IMR-90 (cell line): Measurements from ENCODE around the gene ESR2. TPM values are rescaled to one million over a fixed set of nuclear protein-coding genes. Genes with fewer than 3 reads are reported as not detected.
A peak's percentile ranks its signal among the peaks of the same experiment; 100 is the strongest.

Experiments used
- ATAC-seq: fragments of 200-7000 bp; cut with Tn5 transposase; 2 replicates; pipeline ENCODE4 v1.9.1; 2020; ENCODE audit warnings: low read depth, mild to moderate bottlenecking, moderate library complexity
- BruUV-seq: library from RNA; stranded (reverse); fragments of 400-500 nt; replicated peaks from 2 replicates; lab custom pipeline; 2021; lab: Mats Ljungman, UMichigan
- CTCF ChIA-PET: fragments of 300-600 bp; formaldehyde crosslinking; extraction: SDS; loops from one replicate; lab custom pipeline; 2021; ENCODE audit warnings: antibody characterized with exemption; lab: Yijun Ruan, JAX
- POLR2A ChIA-PET: fragments of 300-600 bp; sonication (Branson Sonifier 250); formaldehyde crosslinking; loops from one replicate; lab custom pipeline; 2022; ENCODE audit warnings: antibody characterized with exemption; ENCODE audit not compliant: unreplicated experiment; lab: Charles Lee
- DNase-seq: peaks from one replicate; pipeline ENCODE4 v3.0.0; 2013
- H2AFZ ChIP-seq: replicated peaks from 2 replicates; pipeline ENCODE3; 2013; ENCODE audit warnings: low read length, mild to moderate bottlenecking; ENCODE audit not compliant: poor library complexity
- H2AK5ac ChIP-seq: 2 replicates; pipeline ENCODE4 v1.6.1; 2013; ENCODE audit warnings: low read depth, low read length, inconsistent platforms
- H2AK9ac ChIP-seq: replicated peaks from 2 replicates; pipeline ENCODE3; 2013; ENCODE audit warnings: mild to moderate bottlenecking, low read depth, low read length, moderate library complexity; ENCODE audit not compliant: poor library complexity
- H2BK120ac ChIP-seq: 2 replicates; pipeline ENCODE4 v1.6.1; 2013; ENCODE audit warnings: low read depth, low read length, inconsistent platforms
- H2BK15ac ChIP-seq: 3 replicates; pipeline ENCODE4 v1.6.1; 2013; ENCODE audit warnings: low read depth, low read length, inconsistent platforms
- H2BK20ac ChIP-seq: 2 replicates; pipeline ENCODE4 v1.6.1; 2013; ENCODE audit warnings: low read depth, mild to moderate bottlenecking, inconsistent platforms, low read length, moderate library complexity
- H2BK5ac ChIP-seq: 2 replicates; pipeline ENCODE4 v1.6.1; 2013; ENCODE audit warnings: mild to moderate bottlenecking, low read depth, low read length, inconsistent platforms; ENCODE audit not compliant: poor library complexity, severe bottlenecking
- H3K14ac ChIP-seq: replicated peaks from 2 replicates; pipeline ENCODE4 v1.6.1; 2013; ENCODE audit warnings: low read depth, low read length, inconsistent platforms
- H3K18ac ChIP-seq: 2 replicates; pipeline ENCODE4 v1.6.1; 2013; ENCODE audit warnings: low read depth, low read length, control low read depth
- H3K23ac ChIP-seq: 2 replicates; pipeline ENCODE4 v1.6.1; 2013; ENCODE audit warnings: low read depth, low read length, inconsistent platforms
- H3K27ac ChIP-seq: 2 replicates; pipeline ENCODE4 v1.5.1; 2013; ENCODE audit warnings: mild to moderate bottlenecking, control low read depth, low read length; ENCODE audit not compliant: insufficient read depth
- H3K27me3 ChIP-seq: 2 replicates; pipeline ENCODE4 v1.6.1; 2013; ENCODE audit warnings: low read length; ENCODE audit not compliant: control insufficient read depth, insufficient read depth
- H3K36me3 ChIP-seq: 2 replicates; pipeline ENCODE4 v1.6.1; 2013; ENCODE audit warnings: low read length, mixed read lengths; ENCODE audit not compliant: control insufficient read depth, insufficient read depth
- H3K4ac ChIP-seq: 2 replicates; pipeline ENCODE4 v1.6.1; 2013; ENCODE audit warnings: low read depth, low read length, inconsistent platforms
- H3K4me1 ChIP-seq: 2 replicates; pipeline ENCODE4 v1.6.1; 2013; ENCODE audit warnings: low read length, mixed read lengths; ENCODE audit not compliant: control insufficient read depth, insufficient read depth
- H3K4me2 ChIP-seq: 2 replicates; pipeline ENCODE4 v1.6.1; 2013; ENCODE audit warnings: low read depth, mild to moderate bottlenecking, control low read depth, low read length, moderate library complexity
- H3K4me3 ChIP-seq: 2 replicates; pipeline ENCODE4 v1.5.1; 2013; ENCODE audit warnings: low read depth, mild to moderate bottlenecking, control low read depth, low read length, moderate library complexity; ENCODE audit not compliant: insufficient read depth
- H3K56ac ChIP-seq: 2 replicates; pipeline ENCODE4 v1.6.1; 2013; ENCODE audit warnings: low read length, inconsistent platforms; ENCODE audit not compliant: insufficient read depth; ENCODE audit errors: extremely low read depth
- H3K79me1 ChIP-seq, 2 experiments: 2 replicates each; pipeline ENCODE4 v1.6.1; 2013; ENCODE audit warnings: low read length in 2 of 2, inconsistent platforms in 1 of 2, low read depth in 1 of 2
- H3K9ac ChIP-seq: 2 replicates; pipeline ENCODE4 v1.6.1; 2013; ENCODE audit warnings: low read depth, low read length, control low read depth
- H3K9me1 ChIP-seq: 2 replicates; pipeline ENCODE4 v1.6.1; 2013; ENCODE audit warnings: low read length, inconsistent platforms; ENCODE audit not compliant: insufficient read depth
- H3K9me3 ChIP-seq: 2 replicates; pipeline ENCODE4 v1.6.1; 2013; ENCODE audit warnings: low read length; ENCODE audit not compliant: control insufficient read depth, insufficient read depth
- H4K20me1 ChIP-seq: 2 replicates; pipeline ENCODE4 v1.6.1; 2013; ENCODE audit warnings: low read length, inconsistent platforms; ENCODE audit not compliant: insufficient read depth
- H4K5ac ChIP-seq: 2 replicates; pipeline ENCODE4 v1.6.1; 2013; ENCODE audit warnings: mild to moderate bottlenecking, low read depth, low read length, control low read depth
- H4K8ac ChIP-seq, 2 experiments: 2 replicates each; pipeline ENCODE4 v1.6.1; 2013; ENCODE audit warnings: low read depth in 2 of 2, low read length in 2 of 2, control low read depth in 1 of 2, inconsistent platforms in 1 of 2
- H4K91ac ChIP-seq: 2 replicates; pipeline ENCODE4 v1.6.1; 2013; ENCODE audit warnings: low read depth, low read length, inconsistent platforms; ENCODE audit not compliant: insufficient read depth
- CEBPB ChIP-seq: IDR thresholded peaks from 2 replicates; pipeline ENCODE4 v1.6.1; 2012; ENCODE audit warnings: low read depth, low read length, improper control_type of control experiment
- CHD1 ChIP-seq: IDR thresholded peaks from 2 replicates; pipeline ENCODE4 v1.6.1; 2012; ENCODE audit warnings: low read depth, low read length, improper control_type of control experiment
- FOS ChIP-seq: fragments of 150-350 bp; IDR thresholded peaks from 2 replicates; pipeline ENCODE4 v1.6.1; 2016; ENCODE audit warnings: low read depth, low read length
- MAFK ChIP-seq: IDR thresholded peaks from 2 replicates; pipeline ENCODE4 v1.6.1; 2012; ENCODE audit warnings: low read depth, low read length, improper control_type of control experiment
- MAZ ChIP-seq: IDR thresholded peaks from 2 replicates; pipeline ENCODE4 v1.6.1; 2012; ENCODE audit warnings: low read depth, mild to moderate bottlenecking, low read length, improper control_type of control experiment, moderate library complexity, borderline replicate concordance
- MXI1 ChIP-seq: IDR thresholded peaks from 2 replicates; pipeline ENCODE4 v1.6.1; 2012; ENCODE audit warnings: low read depth, mild to moderate bottlenecking, low read length, moderate library complexity, borderline replicate concordance
- NFE2L2 ChIP-seq: fragments of 150-350 bp; IDR thresholded peaks from 2 replicates; pipeline ENCODE4 v1.6.1; 2016; ENCODE audit warnings: low read depth, mild to moderate bottlenecking, low read length
- POLR2A ChIP-seq: IDR thresholded peaks from 2 replicates; pipeline ENCODE4 v1.6.1; 2012; ENCODE audit warnings: mild to moderate bottlenecking, low read depth, low read length
- RAD21 ChIP-seq: IDR thresholded peaks from 2 replicates; pipeline ENCODE4 v1.6.1; 2012; ENCODE audit warnings: low read length, improper control_type of control experiment
- RCOR1 ChIP-seq: IDR thresholded peaks from 2 replicates; pipeline ENCODE4 v1.6.1; 2012; ENCODE audit warnings: mild to moderate bottlenecking, low read length, improper control_type of control experiment; ENCODE audit not compliant: insufficient replicate concordance
- RFX5 ChIP-seq: IDR thresholded peaks from 2 replicates; pipeline ENCODE4 v1.8.0; 2012; ENCODE audit warnings: low read depth, mild to moderate bottlenecking, low read length, moderate library complexity
- SMC3 ChIP-seq: fragments of 150-350 bp; IDR thresholded peaks from 2 replicates; pipeline ENCODE4 v1.6.1; 2016; ENCODE audit warnings: low read depth, mild to moderate bottlenecking, antibody characterized with exemption, low read length, moderate library complexity
- USF2 ChIP-seq: fragments of 150-350 bp; IDR thresholded peaks from 2 replicates; pipeline ENCODE4 v1.6.1; 2017; ENCODE audit warnings: mild to moderate bottlenecking, antibody characterized with exemption, low read length, low read depth
- WGBS, 2 experiments: methylation state at CpG; one replicate each; pipeline versions ENCODE4 v1.1.5 to v1.1.7; 2013; ENCODE audit warnings: missing lambda C conversion rate in 2 of 2; ENCODE audit not compliant: insufficient read length in 1 of 2; ENCODE audit errors: extremely low coverage in 2 of 2; 5-methylcytosine and 5-hydroxymethylcytosine counted together
- dilution Hi-C: fragments of 300-500 bp; cut with HindIII; formaldehyde crosslinking; loops from one replicate; pipeline ENCODE4 v1.14.3; 2018; ENCODE audit warnings: low sequenced_read_pairs; ENCODE audit not compliant: unreplicated experiment
- in situ Hi-C: fragments of 300-500 bp; cut with MboI; formaldehyde crosslinking; loops from 3 replicates; pipeline ENCODE4 v1.14.3; 2019; ENCODE audit warnings: low sequenced_read_pairs, inconsistent platforms, mixed read lengths
- intact Hi-C: fragments of 100-400 bp; cut with micrococcal nuclease; formaldehyde crosslinking; loops from 2 replicates; pipeline ENCODE4 v1.10.0; 2022
- polyA plus RNA-seq, 3 experiments: library from polyadenylated mRNA; depleted of rRNA; stranded (reverse); fragments of >200 nt; gene quantifications; 2 replicates each; pipeline ENCODE4 v1.2.3, GENCODE V29; 2012; ENCODE audit warnings: low replicate concordance in 1 of 3
- total RNA-seq: library from RNA; depleted of rRNA; stranded (reverse); fragments of >200 nt; gene quantifications from 2 replicates; pipeline ENCODE4 v1.2.3, GENCODE V29; 2012
- TF ChIP-seq, protein P1 (sequence below): conservative IDR thresholded peaks from 2 replicates; pipeline ENCODE4 v1.5.1; 2012; ENCODE audit warnings: mild to moderate bottlenecking, low read depth, low read length, improper control_type of control experiment
- TF ChIP-seq, protein P2 (sequence below): fragments of 150-350 bp; IDR thresholded peaks from 2 replicates; pipeline ENCODE4 v1.6.1; 2016; ENCODE audit warnings: low read depth, mild to moderate bottlenecking, low read length, moderate library complexity, borderline replicate concordance

Gene ESR2
- total and polyA plus RNA-seq, 2 of the 4 experiments (the other 2 are of a cell fraction): under 0.01 to 0.03 TPM

GRCh38 chr14:64253672-64254071 lies 40.5 kb downstream of the ESR2 start:
- peak overlapping the region; percentile 74 for H2BK120ac ChIP-seq
- no peaks in the 10 kb centered on the region for H3K9me3 ChIP-seq
- no peak overlapping the region for H3K9ac ChIP-seq
- no peak overlapping the region; the same call in 1 of the 2 replicates for H3K18ac ChIP-seq
- BruUV-seq: no TSS peak
- H3K4me3 ChIP-seq: no peak overlapping the region
- H2AK5ac ChIP-seq: peak overlapping the region; percentile 23; the same call in 1 of the 2 replicates
- peak overlapping the region; percentile 57 for H2BK5ac ChIP-seq
- ChIA-PET CTCF (interaction anchor here (0.5 to 0.8 kb wide), 2 partner anchors 56 to 207 kb away, joined by 3 read pairs; no protein-coding TSS in a partner anchor), POLR2A (no interaction called here)
- no peak overlapping the region for H2AK9ac ChIP-seq
- no peaks in the 10 kb centered on the region for H3K27me3 ChIP-seq
- H4K91ac ChIP-seq: peak overlapping the region; percentile 26; the same call in 1 of the 2 replicates
- ATAC-seq: peak; percentile 81
- peaks cover 3% of the 10 kb centered on the region; the same call in 1 of the 2 replicates for H3K4me1 ChIP-seq
- H3K9me1 ChIP-seq: peaks cover 3% of the 10 kb centered on the region; the same call in 1 of the 2 replicates
- peak; percentile 92 for DNase-seq
- 0 out of 3 replicates have a peak overlapping the region, but pooled peaks have one; percentile 64 for H2BK15ac ChIP-seq
- peak overlapping the region; percentile 79; the same call in 1 of the 2 replicates for H2BK20ac ChIP-seq
- peak overlapping the region; percentile 86; the same call in 1 of the 2 replicates for H3K4ac ChIP-seq
- intact Hi-C loops (no loop called here), dilution Hi-C loops (no loop called here), in situ Hi-C loops (no loop called here)
- H4K20me1 ChIP-seq: no peaks in the 10 kb centered on the region
- peak overlapping the region; percentile 77; the same call in 1 of the 2 replicates for H3K4me2 ChIP-seq
- H3K79me1 ChIP-seq: no peaks in the 10 kb centered on the region
- H4K5ac ChIP-seq: no peak overlapping the region
- peak overlapping the region in 1 of 2 experiments; percentile 62; a peak in 2 of 4 replicates for H4K8ac ChIP-seq
- H3K23ac ChIP-seq: no peak overlapping the region
- H3K56ac ChIP-seq: peak overlapping the region; percentile 57; the same call in 1 of the 2 replicates
- no peaks in the 10 kb centered on the region for H3K36me3 ChIP-seq
- no peak overlapping the region for H3K14ac ChIP-seq
- peak overlapping the region; percentile 27; the same call in 1 of the 2 replicates for H3K27ac ChIP-seq
- no peak overlapping the region for H2AFZ ChIP-seq
- no CpG with 5 or more reads among the region's 3 CpGs for WGBS, 2 experiments
- TF ChIP-seq FOS (peak; percentile 40; the same call in 1 of the 2 replicates), RCOR1 (no peak), CHD1 (no peak), CEBPB (0 out of 2 replicates have a peak, but pooled peaks have one; percentile 18), MAFK (no peak), MXI1 (no peak), RFX5 (no peak), POLR2A (no peak), USF2 (no peak), MAZ (no peak), NFE2L2 (no peak), RAD21 (no peak), SMC3 (no peak)
- TF ChIP-seq, protein P1, sequence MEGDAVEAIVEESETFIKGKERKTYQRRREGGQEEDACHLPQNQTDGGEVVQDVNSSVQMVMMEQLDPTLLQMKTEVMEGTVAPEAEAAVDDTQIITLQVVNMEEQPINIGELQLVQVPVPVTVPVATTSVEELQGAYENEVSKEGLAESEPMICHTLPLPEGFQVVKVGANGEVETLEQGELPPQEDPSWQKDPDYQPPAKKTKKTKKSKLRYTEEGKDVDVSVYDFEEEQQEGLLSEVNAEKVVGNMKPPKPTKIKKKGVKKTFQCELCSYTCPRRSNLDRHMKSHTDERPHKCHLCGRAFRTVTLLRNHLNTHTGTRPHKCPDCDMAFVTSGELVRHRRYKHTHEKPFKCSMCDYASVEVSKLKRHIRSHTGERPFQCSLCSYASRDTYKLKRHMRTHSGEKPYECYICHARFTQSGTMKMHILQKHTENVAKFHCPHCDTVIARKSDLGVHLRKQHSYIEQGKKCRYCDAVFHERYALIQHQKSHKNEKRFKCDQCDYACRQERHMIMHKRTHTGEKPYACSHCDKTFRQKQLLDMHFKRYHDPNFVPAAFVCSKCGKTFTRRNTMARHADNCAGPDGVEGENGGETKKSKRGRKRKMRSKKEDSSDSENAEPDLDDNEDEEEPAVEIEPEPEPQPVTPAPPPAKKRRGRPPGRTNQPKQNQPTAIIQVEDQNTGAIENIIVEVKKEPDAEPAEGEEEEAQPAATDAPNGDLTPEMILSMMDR: no peak
- TF ChIP-seq, protein P2, sequence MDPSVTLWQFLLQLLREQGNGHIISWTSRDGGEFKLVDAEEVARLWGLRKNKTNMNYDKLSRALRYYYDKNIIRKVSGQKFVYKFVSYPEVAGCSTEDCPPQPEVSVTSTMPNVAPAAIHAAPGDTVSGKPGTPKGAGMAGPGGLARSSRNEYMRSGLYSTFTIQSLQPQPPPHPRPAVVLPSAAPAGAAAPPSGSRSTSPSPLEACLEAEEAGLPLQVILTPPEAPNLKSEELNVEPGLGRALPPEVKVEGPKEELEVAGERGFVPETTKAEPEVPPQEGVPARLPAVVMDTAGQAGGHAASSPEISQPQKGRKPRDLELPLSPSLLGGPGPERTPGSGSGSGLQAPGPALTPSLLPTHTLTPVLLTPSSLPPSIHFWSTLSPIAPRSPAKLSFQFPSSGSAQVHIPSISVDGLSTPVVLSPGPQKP: no peak
